ENCODE results near the gene KLHDC3.

DNA sequence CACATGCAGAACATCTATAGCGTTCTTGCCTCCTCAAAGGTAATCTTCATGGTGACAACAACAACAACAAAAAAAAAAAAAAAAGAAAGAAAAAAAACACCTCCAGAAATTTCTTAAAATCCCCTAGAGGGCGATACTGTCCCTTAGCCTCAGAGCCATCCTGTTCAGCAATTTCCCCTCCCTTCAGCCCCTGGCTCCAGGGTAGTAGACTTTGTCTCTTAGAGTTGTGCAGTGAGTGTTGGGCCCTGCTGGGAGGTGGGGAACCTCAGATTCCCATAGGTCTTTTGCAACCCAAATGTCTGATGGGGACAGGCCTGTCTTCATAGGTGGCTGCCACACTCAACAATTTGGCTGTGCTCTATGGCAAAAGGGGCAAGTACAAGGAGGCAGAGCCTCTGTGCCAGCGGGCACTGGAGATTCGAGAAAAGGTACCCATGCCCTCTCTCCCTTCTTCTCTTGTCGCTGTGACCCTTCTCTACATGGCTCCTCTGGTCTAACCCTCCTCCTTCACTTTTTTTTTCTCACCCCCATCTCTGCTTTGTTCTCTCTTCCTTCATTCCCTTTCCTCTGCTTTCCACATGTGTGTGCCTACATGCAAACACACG lies 56.1 kb downstream of the KLHDC3 start:
- TF ChIP-seq, protein P1, sequence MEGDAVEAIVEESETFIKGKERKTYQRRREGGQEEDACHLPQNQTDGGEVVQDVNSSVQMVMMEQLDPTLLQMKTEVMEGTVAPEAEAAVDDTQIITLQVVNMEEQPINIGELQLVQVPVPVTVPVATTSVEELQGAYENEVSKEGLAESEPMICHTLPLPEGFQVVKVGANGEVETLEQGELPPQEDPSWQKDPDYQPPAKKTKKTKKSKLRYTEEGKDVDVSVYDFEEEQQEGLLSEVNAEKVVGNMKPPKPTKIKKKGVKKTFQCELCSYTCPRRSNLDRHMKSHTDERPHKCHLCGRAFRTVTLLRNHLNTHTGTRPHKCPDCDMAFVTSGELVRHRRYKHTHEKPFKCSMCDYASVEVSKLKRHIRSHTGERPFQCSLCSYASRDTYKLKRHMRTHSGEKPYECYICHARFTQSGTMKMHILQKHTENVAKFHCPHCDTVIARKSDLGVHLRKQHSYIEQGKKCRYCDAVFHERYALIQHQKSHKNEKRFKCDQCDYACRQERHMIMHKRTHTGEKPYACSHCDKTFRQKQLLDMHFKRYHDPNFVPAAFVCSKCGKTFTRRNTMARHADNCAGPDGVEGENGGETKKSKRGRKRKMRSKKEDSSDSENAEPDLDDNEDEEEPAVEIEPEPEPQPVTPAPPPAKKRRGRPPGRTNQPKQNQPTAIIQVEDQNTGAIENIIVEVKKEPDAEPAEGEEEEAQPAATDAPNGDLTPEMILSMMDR (IDR thresholded peaks at IDR 0.05): peak in 9 of 12 donors; percentile 10 to 52 (median 39)
- no peak for TF ChIP-seq POLR2A (IDR thresholded peaks at IDR 0.05)

Measured in heart left ventricle (tissue), 13 donors.